SK-N-SH (cell line): ENCODE measurements around the gene IPPK.

Experiments
- CHD2 ChIP-seq: fragments of 150-350 bp; IDR thresholded peaks from 2 replicates; pipeline ENCODE4 v1.6.1; 2018; ENCODE audit warnings: low read length; ENCODE audit not compliant: partially characterized antibody
- CTCF ChIP-seq: fragments of 200-600 bp; sonication (generic); IDR thresholded peaks from 2 replicates; pipeline ENCODE4 v1.6.1; 2017; ENCODE audit warnings: antibody characterized with exemption, mild to moderate bottlenecking, moderate library complexity
- ELF1 ChIP-seq: IDR thresholded peaks from 2 replicates; pipeline ENCODE4 v1.4.0; 2012
- EP300 ChIP-seq, 2 experiments: IDR thresholded peaks; 2 replicates each; pipeline versions ENCODE4 v1.4.0 to v1.6.1; 2012; ENCODE audit warnings: borderline replicate concordance in 1 of 2, low read depth in 1 of 2, low read length in 1 of 2
- GABPA ChIP-seq: IDR thresholded peaks from 2 replicates; pipeline ENCODE4 v1.4.0; 2012; ENCODE audit warnings: low read depth, mild to moderate bottlenecking
- JUND ChIP-seq: IDR thresholded peaks from 2 replicates; pipeline ENCODE4 v1.4.0; 2012
- NFIC ChIP-seq: IDR thresholded peaks from 2 replicates; pipeline ENCODE4 v1.4.0; 2012; ENCODE audit warnings: borderline replicate concordance
- NRF1 ChIP-seq: IDR thresholded peaks from 2 replicates; pipeline ENCODE4 v1.6.1; 2012; ENCODE audit warnings: low read depth, mild to moderate bottlenecking, low read length
- POLR2AphosphoS5 ChIP-seq: IDR thresholded peaks from 2 replicates; pipeline ENCODE4 v1.6.1; 2012; ENCODE audit warnings: low read depth, low read length
- RCOR1 ChIP-seq: fragments of 150-350 bp; IDR thresholded peaks from 2 replicates; pipeline ENCODE4 v1.6.1; 2017; ENCODE audit warnings: antibody characterized with exemption, low read length
- TCF12 ChIP-seq: IDR thresholded peaks from 2 replicates; pipeline ENCODE4 v1.4.0; 2012
- TEAD4 ChIP-seq: IDR thresholded peaks from 2 replicates; pipeline ENCODE4 v1.4.0; 2012; ENCODE audit warnings: mild to moderate bottlenecking, borderline replicate concordance; ENCODE audit not compliant: insufficient read depth
- YY1 ChIP-seq: IDR thresholded peaks from 2 replicates; pipeline ENCODE4 v1.4.0; 2012; ENCODE audit warnings: low read depth, mild to moderate bottlenecking
- TF ChIP-seq, protein P1 (sequence below): IDR thresholded peaks from 2 replicates; pipeline ENCODE4 v1.4.0; 2012; ENCODE audit warnings: low read depth

GRCh38 chr9:92650296-92650695 is 19.6 kb downstream of the IPPK start:
- no peak for TF ChIP-seq TEAD4
- TF ChIP-seq CTCF: no peak
- TF ChIP-seq, protein P1, sequence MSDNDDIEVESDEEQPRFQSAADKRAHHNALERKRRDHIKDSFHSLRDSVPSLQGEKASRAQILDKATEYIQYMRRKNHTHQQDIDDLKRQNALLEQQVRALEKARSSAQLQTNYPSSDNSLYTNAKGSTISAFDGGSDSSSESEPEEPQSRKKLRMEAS: no peak
- TF ChIP-seq EP300 (IDR thresholded peaks at IDR 0.05; ENCODE audit: borderline replicate concordance in 1 of 2, low read depth in 1 of 2, low read length in 1 of 2): no peak
- no peak for TF ChIP-seq TCF12
- no peak for TF ChIP-seq ELF1
- no peak for TF ChIP-seq RCOR1
- no peak for TF ChIP-seq CHD2
- TF ChIP-seq JUND: no peak
- TF ChIP-seq NRF1: no peak
- no peak for TF ChIP-seq POLR2AphosphoS5
- TF ChIP-seq NFIC: no peak
- TF ChIP-seq YY1: no peak
- TF ChIP-seq GABPA: no peak
